Thyroid gland (tissue), 4 donors: ENCODE results near the gene TEAD3. TPM values are rescaled to one million over a fixed set of nuclear protein-coding genes. Genes with fewer than 3 reads are reported as not detected.

Experiments used
- DNase-seq, 2 donors: peaks; one replicate each; pipeline ENCODE4 v3.0.0-alpha.2; 2019
- H3K27ac ChIP-seq, 3 donors: fragments of 200-600 bp; sonication (generic); 1 replicate in 2 of 3; 2 replicates in 1 of 3; pipeline ENCODE4 v1.5.1; 2016 to 2019; ENCODE audit warnings: mild to moderate bottlenecking in 1 of 3, moderate library complexity in 1 of 3
- H3K27me3 ChIP-seq: fragments of 200-600 bp; sonication (generic); one replicate; pipeline ENCODE4 v1.5.1; 2019
- H3K36me3 ChIP-seq, 2 donors: fragments of 200-600 bp; sonication (generic); one replicate each; pipeline ENCODE4 v1.5.1; 2016 to 2019
- H3K4me1 ChIP-seq, 2 donors: fragments of 200-600 bp; sonication (generic); one replicate each; pipeline ENCODE4 v1.5.1; 2017 to 2019
- H3K4me3 ChIP-seq, 3 donors: fragments of 200-600 bp; sonication (generic); replicated peaks in 1 of 3; 1 replicate in 2 of 3; 2 replicates in 1 of 3; pipeline ENCODE4 v1.5.1; 2016; ENCODE audit warnings: mild to moderate bottlenecking in 1 of 3
- H3K9me3 ChIP-seq: fragments of 200-600 bp; sonication (generic); one replicate; pipeline ENCODE4 v1.5.1; 2017
- CTCF ChIP-seq, 6 experiments: fragments of 200-600 bp in 3 of 6; fragments of 450-650 bp in 3 of 6; sonication (generic) in 3 of 6; IDR thresholded peaks; one replicate each; pipeline ENCODE4 v1.5.1; 2016 to 2019; ENCODE audit warnings: antibody characterized with exemption in 6 of 6, mild to moderate bottlenecking in 2 of 6, inconsistent platforms in 1 of 6, moderate library complexity in 1 of 6
- POLR2A ChIP-seq, 2 donors: fragments of 450-650 bp; IDR thresholded peaks; one replicate each; pipeline ENCODE4 v1.6.1; 2017; ENCODE audit warnings: antibody characterized with exemption in 2 of 2, mild to moderate bottlenecking in 2 of 2, moderate library complexity in 1 of 2
- WGBS, 2 donors: methylation state at CpG; one replicate each; pipeline ENCODE4 v1.1.5; 2017; 5-methylcytosine and 5-hydroxymethylcytosine counted together
- intact Hi-C: fragments of 100-400 bp; cut with DNase I; formaldehyde crosslinking; loops from one replicate; pipeline ENCODE4 v1.15.1; 2023
- total RNA-seq, 4 donors: library from RNA; depleted of rRNA; stranded (reverse); fragments of >200 nt; gene quantifications; one replicate each; pipeline ENCODE4 v1.2.3, GENCODE V29; 2016

The TEAD3 gene
- total RNA-seq, 4 donors from 2014 or later = 9.9 to 17.0 (median 11.2) TPM

GRCh38 chr6:35445691-35446090 lies 51.2 kb downstream of the TEAD3 start:
- no peak overlapping the region for H3K27ac ChIP-seq
- no peaks in the 10 kb centered on the region for H3K27me3 ChIP-seq
- 71 to 86% methylated on average over 4 to 5 of the region's 7 CpGs for WGBS, 2 donors

GRCh38 chr6:35443341-35444030 lies 53.4 kb downstream of the TEAD3 start:
- intact Hi-C loops = no loop called here
- TF ChIP-seq CTCF (IDR thresholded peaks at IDR 0.05) = no peak
- Histone ChIP-seq H3K27me3 (no peaks in the 10 kb centered on the region), H3K4me1 (no peaks in the 10 kb centered on the region), H3K36me3 (no peaks in the 10 kb centered on the region), H3K27ac (no peak overlapping the region), H3K9me3 (no peaks in the 10 kb centered on the region), H3K4me3 (no peak overlapping the region)
- no peak for DNase-seq
- WGBS, 2 donors = 83 to 94% methylated on average over 6 to 9 of the region's 9 CpGs

More at GRCh38 chr6:35445691-35446090, 51.2 kb downstream of the TEAD3 start:
- Histone ChIP-seq H3K9me3 (no peaks in the 10 kb centered on the region), H3K4me3 (no peak overlapping the region), H3K4me1 (no peaks in the 10 kb centered on the region), H3K36me3 (no peaks in the 10 kb centered on the region)
- intact Hi-C loops = loop anchor here (5.0 kb wide), 1 partner anchor 148 kb away; the partner anchor contains the start of gene DEF6
- DNase-seq = no peak
- TF ChIP-seq CTCF (IDR thresholded peaks at IDR 0.05) = no peak

DNA sequence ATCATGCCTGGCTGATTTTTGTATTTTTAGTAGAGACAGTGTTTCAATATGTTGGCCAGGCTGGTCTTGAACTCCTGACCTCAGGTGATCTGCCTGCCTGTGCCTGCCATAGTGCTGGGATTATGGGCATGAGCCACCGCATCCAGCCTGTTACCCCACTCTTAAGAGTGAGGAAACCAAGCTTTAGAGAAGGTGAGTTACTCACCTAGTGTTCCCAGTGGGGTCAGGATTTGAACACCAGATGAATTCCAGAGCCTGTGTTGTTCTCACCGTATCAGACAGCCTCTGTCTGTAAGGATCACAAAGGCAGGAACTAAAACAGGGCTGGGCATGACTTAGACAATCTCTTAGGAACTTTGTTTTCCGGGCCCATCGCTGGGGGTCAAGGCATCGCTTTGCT lies 54.2 kb downstream of the TEAD3 start:
- H3K36me3 ChIP-seq = no peaks in the 10 kb centered on the region

DNA sequence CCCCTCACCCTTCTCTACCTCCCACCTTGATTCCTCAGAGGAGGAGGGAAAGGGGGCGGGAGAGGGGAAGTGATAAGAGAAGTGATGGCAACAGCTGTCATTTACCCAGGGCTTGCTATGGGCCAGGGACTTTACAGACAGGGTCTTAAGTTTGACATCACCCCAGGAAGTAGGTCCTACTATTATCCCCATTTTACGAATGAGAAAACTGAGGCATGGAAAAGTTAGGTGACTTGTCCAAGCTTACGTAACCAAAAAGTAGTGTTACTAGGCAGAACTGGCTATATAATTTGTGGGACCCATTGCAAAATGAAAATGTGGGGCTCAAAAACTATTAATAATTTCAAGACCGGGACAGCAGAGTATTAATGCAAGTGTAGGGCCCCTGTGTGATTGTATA lies 55.2 kb downstream of the TEAD3 start:
- no peaks in the 10 kb centered on the region for H3K27me3 ChIP-seq
- 91 to 99% methylated on average over 4 of the region's 4 CpGs for WGBS, 2 donors
- no peak for TF ChIP-seq POLR2A (IDR thresholded peaks at IDR 0.05)
- no peak for TF ChIP-seq CTCF (IDR thresholded peaks at IDR 0.05)
- no peaks in the 10 kb centered on the region for H3K9me3 ChIP-seq
- no peak for DNase-seq
- H3K36me3 ChIP-seq = no peaks in the 10 kb centered on the region
- no peak overlapping the region for H3K27ac ChIP-seq
- H3K4me1 ChIP-seq = no peaks in the 10 kb centered on the region
- H3K4me3 ChIP-seq = no peak overlapping the region
- intact Hi-C loops = no loop called here

More for the DNA sequence above, 54.2 kb downstream of the TEAD3 start:
- intact Hi-C loops = no loop called here
- H3K27me3 ChIP-seq = no peaks in the 10 kb centered on the region
- H3K9me3 ChIP-seq = no peaks in the 10 kb centered on the region
- TF ChIP-seq POLR2A (IDR thresholded peaks at IDR 0.05) (no peak), CTCF (IDR thresholded peaks at IDR 0.05) (no peak)
- DNase-seq = no peak
- H3K4me1 ChIP-seq = no peaks in the 10 kb centered on the region
- H3K27ac ChIP-seq = no peak overlapping the region
- no peak overlapping the region for H3K4me3 ChIP-seq
- WGBS, 2 donors = 76 to 80% methylated on average over 4 to 5 of the region's 5 CpGs

DNA sequence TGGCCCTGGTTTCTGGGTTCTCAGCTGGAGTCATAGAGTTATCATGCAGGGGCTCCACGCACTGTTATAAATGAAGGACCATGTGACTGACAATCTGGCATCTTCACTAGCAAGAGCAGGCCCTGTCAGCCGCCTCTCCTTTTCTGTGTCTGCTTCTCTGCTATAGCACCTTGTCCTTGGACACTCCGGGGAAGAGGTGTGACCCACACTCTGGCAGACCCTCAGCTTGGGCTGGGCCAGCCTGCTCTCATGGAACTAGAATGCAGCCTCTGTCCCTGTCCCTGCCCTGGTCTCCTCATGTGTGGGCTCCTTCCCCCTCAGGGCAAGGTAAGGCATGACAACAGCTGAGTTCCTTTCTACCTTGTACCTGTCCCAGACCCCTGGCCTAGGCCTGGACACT lies 55.7 kb downstream of the TEAD3 start:
- intact Hi-C loops = no loop called here
- TF ChIP-seq CTCF (IDR thresholded peaks at IDR 0.05) (no peak), POLR2A (IDR thresholded peaks at IDR 0.05) (no peak)
- H3K27ac ChIP-seq = no peak overlapping the region
- 89 to 91% methylated on average over 3 of the region's 3 CpGs for WGBS, 2 donors
- H3K27me3 ChIP-seq = no peaks in the 10 kb centered on the region
- H3K4me1 ChIP-seq = no peaks in the 10 kb centered on the region
- no peak overlapping the region for H3K4me3 ChIP-seq
- H3K9me3 ChIP-seq = no peaks in the 10 kb centered on the region
- no peak for DNase-seq
- no peaks in the 10 kb centered on the region for H3K36me3 ChIP-seq
